GM11168 (cell line): ENCODE results near the gene NBAS.
"Not testable (repeated sequence)": the region's sequence is repeated elsewhere in the genome, so short reads cannot be mapped to it uniquely, and the experiment has no call there.

Experiments used
- in situ Hi-C: fragments of 300-500 bp; cut with MboI; formaldehyde crosslinking; loops from one replicate; pipeline ENCODE4 v1.12.0; 2022; ENCODE audit warnings: low sequenced_read_pairs; ENCODE audit not compliant: unreplicated experiment

The NBAS gene

GRCh38 chr2:15432642-15433256 is 128.4 kb downstream of the NBAS start:
- in situ Hi-C loops: no loop called here

GRCh38 chr2:15429032-15429431 is 132.1 kb downstream of the NBAS start:
- in situ Hi-C loops: loop anchor here (5.0 kb wide), 1 partner anchor 148 kb away; no protein-coding TSS in a partner anchor

- in situ Hi-C loops: loop anchor here (5.0 kb wide), 1 partner anchor 149 kb away; no protein-coding TSS in a partner anchor
These were observed 133.1 kb downstream of the NBAS start for GRCh38 chr2:15427987-15428386.

- in situ Hi-C loops: loop anchor here (5.0 kb wide), 1 partner anchor 151 kb away; no protein-coding TSS in a partner anchor
These were observed 134.5 kb downstream of the NBAS start for GRCh38 chr2:15426606-15427005.

- in situ Hi-C loops: loop anchor here (5.0 kb wide), 1 partner anchor 152 kb away; no protein-coding TSS in a partner anchor
These were observed 135.4 kb downstream of the NBAS start for GRCh38 chr2:15425712-15426111.

- in situ Hi-C loops: no loop called here
These were observed 139.4 kb downstream of the NBAS start for GRCh38 chr2:15421753-15422152.

- in situ Hi-C loops: no loop called here
These were observed 145.4 kb downstream of the NBAS start for GRCh38 chr2:15415748-15416147.

- in situ Hi-C loops: no loop called here
These were observed 148.4 kb downstream of the NBAS start for GRCh38 chr2:15412779-15413178.

GRCh38 chr2:15412309-15412708 is 148.8 kb downstream of the NBAS start:
- in situ Hi-C loops: no loop called here

GRCh38 chr2:15410884-15411283 is 150.2 kb downstream of the NBAS start:
- in situ Hi-C loops: no loop called here

GRCh38 chr2:15408759-15409158 is 152.4 kb downstream of the NBAS start:
- in situ Hi-C loops: no loop called here

GRCh38 chr2:15407666-15408065 is 153.5 kb downstream of the NBAS start:
- in situ Hi-C loops: no loop called here

- in situ Hi-C loops: not testable (repeated sequence)
These were observed 156.6 kb downstream of the NBAS start for GRCh38 chr2:15404511-15404910.

- in situ Hi-C loops: no loop called here
These were observed 160.8 kb downstream of the NBAS start for GRCh38 chr2:15400240-15400826.

GRCh38 chr2:15399241-15399640 is 161.9 kb downstream of the NBAS start:
- in situ Hi-C loops: no loop called here

- in situ Hi-C loops: no loop called here
These were observed 169.4 kb downstream of the NBAS start for GRCh38 chr2:15391751-15392150.

GRCh38 chr2:15389895-15390294 is 171.2 kb downstream of the NBAS start:
- in situ Hi-C loops: no loop called here

GRCh38 chr2:15389326-15389700 is 171.8 kb downstream of the NBAS start:
- in situ Hi-C loops: no loop called here

- in situ Hi-C loops: no loop called here
These were observed 172.5 kb downstream of the NBAS start for GRCh38 chr2:15388406-15389325.

GRCh38 chr2:15385184-15385583 is 175.9 kb downstream of the NBAS start:
- in situ Hi-C loops: no loop called here
